ENCODE data around the gene ANTXR1. TPM values are rescaled to one million over a fixed set of nuclear protein-coding genes. Genes with fewer than 3 reads are reported as not detected.

Gene ANTXR1
- total and polyA plus RNA-seq, 9 of the 15 experiments (the other 6 are each of a cell fraction or from before 2014, with no cell fraction given) = 0.07 to 1.00 (median 0.54) TPM

- Histone ChIP-seq H3K4me2 (ENCODE audit: insufficient read depth, low read length) (no peak overlapping the region), H3K36me3 (ENCODE audit: control insufficient read depth, insufficient read depth, low read length) (no peaks in the 10 kb centered on the region), H3K9me1 (ENCODE audit: control insufficient read depth, insufficient read depth, low read length) (no peaks in the 10 kb centered on the region), H3K27me3 (ENCODE audit: control insufficient read depth in 2 of 2, insufficient read depth in 2 of 2, low read length in 2 of 2) (peaks cover 0 to 8% of the 10 kb centered on the region in 2 experiments; a peak in 1 of 5 replicates), H4K20me1 (replicated peaks; ENCODE audit: control insufficient read depth, insufficient read depth, low read length) (no peaks in the 10 kb centered on the region), H3K27ac (ENCODE audit: extremely low read depth, low read depth, low read length) (no peak overlapping the region), H3K9me3 (replicated peaks; ENCODE audit: control insufficient read depth, insufficient read depth, low read depth, low read length) (no peaks in the 10 kb centered on the region), H3K9ac (ENCODE audit: insufficient read depth in 1 of 2, low read depth in 2 of 2, low read length in 2 of 2) (no peak overlapping the region), H2AFZ (ENCODE audit: low read depth, low read length) (no peak overlapping the region), H3K4me1 (replicated peaks in 1 of 2; ENCODE audit: control insufficient read depth in 2 of 2, insufficient read depth in 2 of 2, low read length in 2 of 2) (no peaks in the 10 kb centered on the region), H3K4me3 (no peak overlapping the region), H3K79me2 (ENCODE audit: control insufficient read depth, insufficient read depth, low read length) (no peaks in the 10 kb centered on the region)
- intact Hi-C loops (cut with micrococcal nuclease) = no loop called here
- TF ChIP-seq ZSCAN32 (CRISPR knock-in tag; IDR thresholded peaks at IDR 0.05) (no peak), NR3C1 (CRISPR knock-in tag; IDR thresholded peaks at IDR 0.05) (no peak), CTBP1 (IDR thresholded peaks at IDR 0.05; ENCODE audit: borderline replicate concordance) (no peak), ETV6 (IDR thresholded peaks at IDR 0.05; ENCODE audit: borderline replicate concordance in 1 of 2, low read depth in 2 of 2, low read length in 1 of 2) (no peak), ETV6 (CRISPR knock-in tag; IDR thresholded peaks at IDR 0.05; ENCODE audit: borderline replicate concordance) (no peak), CREB3 (tag; conservative IDR thresholded peaks at IDR 0.05; ENCODE audit: low read depth) (no peak)
- CTCF ChIA-PET (ENCODE audit: low intra/inter-chr PET ratio) = no interaction called here
- ATAC-seq (no peak), DNase-seq (ENCODE audit: extremely low read depth in 1 of 4, low spot score in 3 of 4) (no peak), FAIRE-seq (no peak)
- 3% methylated on average over 6 of the region's 6 CpGs for WGBS (ENCODE audit: insufficient coverage, low coverage, missing lambda C conversion rate)
- in situ Hi-C loops (cut with MboI) = loop anchor here (25.0 kb wide), 2 partner anchors 281 to 681 kb away; no protein-coding TSS in a partner anchor
- no TSS peak for BruUV-seq (replicated peaks)
- POLR2A ChIA-PET = interaction anchor here (0.9 kb wide), 1 partner anchor 13 kb away, joined by 3 read pairs; no protein-coding TSS in a partner anchor
Observed at GRCh38 chr2:69030800-69031428, 17.9 kb downstream of the ANTXR1 start.
